IPS-18a (cell line): ENCODE measurements around the gene SURF2.
A peak's percentile ranks its signal among the peaks of the same experiment; 100 is the strongest.

Source experiments
- H3K27ac ChIP-seq: one replicate; pipeline ENCODE4 v1.5.1; 2013; ENCODE audit warnings: low read length
- H3K27me3 ChIP-seq: one replicate; pipeline ENCODE4 v1.6.1; 2013; ENCODE audit warnings: mild to moderate bottlenecking, low read length; ENCODE audit not compliant: control insufficient read depth, insufficient read depth
- H3K36me3 ChIP-seq: one replicate; pipeline ENCODE4 v1.6.1; 2013; ENCODE audit warnings: low read depth, low read length; ENCODE audit not compliant: control insufficient read depth
- H3K4me1 ChIP-seq: one replicate; pipeline ENCODE4 v1.6.1; 2013; ENCODE audit warnings: low read depth, low read length; ENCODE audit not compliant: control insufficient read depth
- H3K4me3 ChIP-seq: one replicate; pipeline ENCODE4 v1.5.1; 2013; ENCODE audit warnings: low read length
- H3K9ac ChIP-seq: one replicate; pipeline ENCODE4 v1.6.1; 2013; ENCODE audit warnings: mild to moderate bottlenecking, low read length, moderate library complexity
- H3K9me3 ChIP-seq: one replicate; pipeline ENCODE4 v1.6.1; 2013; ENCODE audit warnings: low read depth, low read length; ENCODE audit not compliant: control insufficient read depth

The SURF2 gene

DNA sequence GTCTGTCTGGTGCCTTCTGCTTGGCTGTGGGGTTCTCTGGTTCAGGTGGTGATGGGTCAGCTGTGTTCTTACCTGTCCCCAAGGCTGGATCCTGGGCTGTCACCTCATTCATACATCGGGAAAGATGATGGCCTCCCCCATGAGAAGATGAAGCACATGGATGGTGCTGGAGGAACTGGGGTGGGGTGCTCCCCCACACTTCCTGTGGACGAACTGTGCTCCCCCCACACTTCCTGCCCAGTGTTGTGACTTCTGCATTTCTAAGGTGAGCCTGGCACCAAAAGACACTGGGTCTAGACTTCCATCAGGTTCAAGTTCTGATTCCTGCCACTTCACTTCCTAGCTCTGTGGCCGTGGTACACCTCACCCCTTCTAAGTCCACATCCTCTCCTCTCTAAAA, 16.1 kb upstream of the SURF2 start:
- Histone ChIP-seq H3K27ac (no peak overlapping the region), H3K9me3 (no peaks in the 10 kb centered on the region), H3K27me3 (no peaks in the 10 kb centered on the region), H3K4me3 (no peak overlapping the region), H3K9ac (no peak overlapping the region), H3K4me1 (peaks cover 3% of the 10 kb centered on the region), H3K36me3 (peaks cover 49% of the 10 kb centered on the region)

- Histone ChIP-seq H3K9ac (no peak overlapping the region), H3K27me3 (no peaks in the 10 kb centered on the region), H3K4me1 (peaks cover 3% of the 10 kb centered on the region), H3K27ac (no peak overlapping the region), H3K36me3 (peaks cover 49% of the 10 kb centered on the region), H3K4me3 (no peak overlapping the region), H3K9me3 (no peaks in the 10 kb centered on the region)
Measured at GRCh38 chr9:133340916-133341315, 15.4 kb upstream of the SURF2 start.

GRCh38 chr9:133341369-133342068, 14.8 kb upstream of the SURF2 start:
- peaks cover 49% of the 10 kb centered on the region for H3K36me3 ChIP-seq
- peaks cover 1% of the 10 kb centered on the region for H3K4me1 ChIP-seq
- H3K4me3 ChIP-seq, result no peak overlapping the region
- H3K27ac ChIP-seq, result no peak overlapping the region
- no peak overlapping the region for H3K9ac ChIP-seq
- H3K9me3 ChIP-seq, result no peaks in the 10 kb centered on the region
- H3K27me3 ChIP-seq, result no peaks in the 10 kb centered on the region

DNA sequence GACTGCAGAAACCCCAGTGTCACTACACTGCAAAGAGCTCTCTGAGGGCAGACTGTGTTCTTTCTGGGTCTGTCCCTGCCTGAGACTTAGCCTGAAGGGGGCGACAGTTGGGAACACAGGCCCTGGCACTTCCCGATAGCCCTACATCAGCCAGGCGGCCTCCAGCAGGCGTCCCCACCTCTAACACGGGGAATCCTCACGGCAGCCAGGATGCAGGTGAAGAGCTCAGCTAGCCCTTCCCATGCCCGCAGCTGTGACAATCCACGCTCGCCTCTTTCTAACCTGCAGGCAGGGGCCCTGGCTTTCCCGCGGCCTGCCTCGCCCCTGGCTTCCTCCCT, 14.3 kb upstream of the SURF2 start:
- no peak overlapping the region for H3K27ac ChIP-seq
- H3K9ac ChIP-seq, result no peak overlapping the region
- peaks cover 49% of the 10 kb centered on the region for H3K36me3 ChIP-seq

GRCh38 chr9:133342570-133342969, 13.8 kb upstream of the SURF2 start:
- Histone ChIP-seq H3K4me3 (no peak overlapping the region), H3K36me3 (peaks cover 49% of the 10 kb centered on the region), H3K9ac (no peak overlapping the region), H3K4me1 (no peaks in the 10 kb centered on the region), H3K27me3 (no peaks in the 10 kb centered on the region), H3K27ac (no peak overlapping the region), H3K9me3 (no peaks in the 10 kb centered on the region)

More for the DNA sequence above, 14.3 kb upstream of the SURF2 start:
- Histone ChIP-seq H3K4me1 (no peaks in the 10 kb centered on the region), H3K9me3 (no peaks in the 10 kb centered on the region), H3K27me3 (no peaks in the 10 kb centered on the region), H3K4me3 (no peak overlapping the region)

DNA sequence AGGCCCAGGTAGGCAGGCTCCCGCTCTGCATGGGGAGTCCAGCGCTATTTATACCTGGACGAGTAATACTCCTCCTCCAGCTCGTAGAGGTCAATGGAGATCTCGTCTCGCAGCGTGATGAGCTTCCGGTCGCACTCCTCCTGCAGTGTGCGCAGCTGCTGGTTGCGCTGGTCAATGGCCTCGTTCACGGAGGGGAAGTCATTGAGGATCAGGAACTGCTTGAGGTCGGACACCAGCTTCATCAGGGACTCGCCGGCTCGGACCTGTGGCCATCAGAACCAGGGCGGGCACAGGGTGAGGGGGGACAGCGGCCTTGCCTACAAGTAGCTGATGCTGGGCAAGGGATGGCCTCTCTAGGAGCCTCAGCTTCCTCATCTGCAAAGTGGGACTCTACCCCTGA, 12.3 kb upstream of the SURF2 start:
- Histone ChIP-seq H3K9ac (no peak overlapping the region), H3K27ac (no peak overlapping the region), H3K9me3 (no peaks in the 10 kb centered on the region), H3K27me3 (no peaks in the 10 kb centered on the region), H3K4me1 (no peaks in the 10 kb centered on the region), H3K4me3 (no peak overlapping the region), H3K36me3 (peaks cover 48% of the 10 kb centered on the region)

DNA sequence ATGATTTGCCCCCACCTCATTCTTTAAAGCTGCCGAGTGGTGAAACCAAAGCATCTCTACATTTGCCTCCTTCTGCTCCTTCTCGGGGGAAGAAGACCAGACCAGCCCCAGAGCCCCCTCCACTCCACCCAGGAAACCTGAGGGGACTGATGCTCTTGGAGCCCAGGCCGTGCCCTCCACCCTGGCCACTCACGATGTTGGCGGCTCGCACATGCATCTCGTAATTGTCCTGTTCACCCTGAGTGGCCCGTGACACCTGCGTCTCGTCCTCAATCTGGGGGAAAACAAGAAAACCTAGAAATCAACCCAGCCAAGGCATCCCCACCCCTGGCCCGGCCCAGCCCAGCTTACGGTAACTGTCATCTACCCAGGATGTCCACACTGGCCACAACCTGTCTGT, 11.4 kb upstream of the SURF2 start:
- Histone ChIP-seq H3K27ac (no peak overlapping the region), H3K27me3 (no peaks in the 10 kb centered on the region), H3K36me3 (peaks cover 48% of the 10 kb centered on the region), H3K4me1 (no peaks in the 10 kb centered on the region), H3K9me3 (no peaks in the 10 kb centered on the region), H3K4me3 (no peak overlapping the region), H3K9ac (no peak overlapping the region)

DNA sequence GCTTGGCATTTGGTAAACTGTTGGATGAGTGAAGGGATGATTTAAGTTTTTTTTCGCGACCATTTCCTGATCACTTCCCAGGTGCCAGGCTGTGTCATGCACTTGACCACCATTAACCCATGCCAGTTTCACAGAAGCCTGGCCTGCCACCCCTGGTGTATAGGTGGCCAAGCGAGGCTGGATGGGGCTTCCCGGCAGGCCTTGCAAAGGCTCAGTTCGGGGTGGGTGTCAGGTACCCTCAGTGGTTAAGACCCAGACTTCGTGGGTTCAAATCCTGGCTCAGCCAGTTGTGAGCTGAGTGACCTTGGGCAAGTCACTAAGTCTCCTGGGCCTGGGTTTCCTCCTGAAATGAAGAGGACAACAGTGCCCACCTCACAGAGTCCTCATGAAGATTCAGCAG, 10.8 kb upstream of the SURF2 start:
- Histone ChIP-seq H3K9me3 (no peaks in the 10 kb centered on the region), H3K4me1 (no peaks in the 10 kb centered on the region), H3K9ac (no peak overlapping the region), H3K27me3 (no peaks in the 10 kb centered on the region), H3K36me3 (peaks cover 48% of the 10 kb centered on the region), H3K4me3 (no peak overlapping the region), H3K27ac (no peak overlapping the region)

DNA sequence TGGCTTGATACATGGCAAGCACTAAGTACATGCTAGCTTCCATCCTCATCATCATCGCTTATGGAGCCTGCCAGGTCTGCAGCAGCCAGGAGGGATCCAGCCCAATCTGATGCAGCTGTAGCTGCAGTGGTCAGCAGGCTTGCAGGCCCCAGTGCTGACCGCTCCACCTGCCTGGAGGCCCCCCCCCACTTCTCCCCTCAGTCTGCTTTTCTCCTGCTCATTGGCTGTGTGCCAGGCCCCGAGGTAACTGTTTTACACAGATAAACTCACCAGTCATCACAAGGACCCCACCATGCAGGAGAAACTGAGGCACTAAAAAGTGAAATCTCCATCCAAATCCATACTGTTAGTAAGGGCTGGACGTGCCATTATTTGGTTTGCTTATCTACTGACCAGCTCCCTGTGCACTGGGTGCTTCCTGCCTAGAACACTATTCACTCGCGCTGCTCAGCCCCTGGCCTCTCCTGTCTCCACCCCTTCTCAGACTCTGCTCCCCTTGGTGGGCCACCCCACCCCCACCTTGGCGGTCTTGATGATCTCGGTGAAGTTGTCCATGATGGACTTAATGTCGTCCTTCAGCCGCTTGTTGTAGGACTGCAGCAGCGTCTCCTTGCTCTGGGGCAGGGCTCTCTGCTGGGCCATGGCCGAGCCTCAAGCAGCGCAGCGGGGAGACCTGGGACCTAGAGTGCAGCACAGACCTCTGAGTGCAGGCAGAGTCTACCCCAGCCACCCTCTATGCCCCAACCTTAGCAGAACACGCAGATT, 10.1 kb upstream of the SURF2 start:
- Histone ChIP-seq H3K9ac (peak overlapping the region; percentile 80), H3K4me1 (no peaks in the 10 kb centered on the region), H3K4me3 (peak overlapping the region; percentile 97), H3K27ac (no peak overlapping the region), H3K9me3 (no peaks in the 10 kb centered on the region), H3K36me3 (peaks cover 50% of the 10 kb centered on the region), H3K27me3 (no peaks in the 10 kb centered on the region)

- Histone ChIP-seq H3K9me3 (no peaks in the 10 kb centered on the region), H3K9ac (peak overlapping the region; percentile 99), H3K27me3 (no peaks in the 10 kb centered on the region), H3K36me3 (peaks cover 58% of the 10 kb centered on the region), H3K4me1 (no peaks in the 10 kb centered on the region), H3K4me3 (peak overlapping the region; percentile 97), H3K27ac (no peak overlapping the region)
Measured at GRCh38 chr9:133347515-133347984, 8.8 kb upstream of the SURF2 start.

GRCh38 chr9:133347985-133348717, 8.2 kb upstream of the SURF2 start, which contains the start of the genes MED22 and RPL7A:
TSS of gene MED22 (minus strand) at chr9:133348131. CDS start at chr9:133346662, 1,469 bp downstream.
TSS of gene RPL7A (plus strand) at chr9:133348218. CDS start at chr9:133348244, 26 bp downstream.
- Histone ChIP-seq H3K27me3 (no peaks in the 10 kb centered on the region), H3K9me3 (no peaks in the 10 kb centered on the region), H3K27ac (peak within 1 kb of the TSS; percentile 98), H3K4me3 (peak within 1 kb of the TSS; percentile 97), H3K36me3 (peaks cover 59% of the 10 kb centered on the region), H3K9ac (peak within 1 kb of the TSS; percentile 99), H3K4me1 (no peaks in the 10 kb centered on the region)
